Measurements from ENCODE around the gene UNC45B.

UNC45B gene

DNA sequence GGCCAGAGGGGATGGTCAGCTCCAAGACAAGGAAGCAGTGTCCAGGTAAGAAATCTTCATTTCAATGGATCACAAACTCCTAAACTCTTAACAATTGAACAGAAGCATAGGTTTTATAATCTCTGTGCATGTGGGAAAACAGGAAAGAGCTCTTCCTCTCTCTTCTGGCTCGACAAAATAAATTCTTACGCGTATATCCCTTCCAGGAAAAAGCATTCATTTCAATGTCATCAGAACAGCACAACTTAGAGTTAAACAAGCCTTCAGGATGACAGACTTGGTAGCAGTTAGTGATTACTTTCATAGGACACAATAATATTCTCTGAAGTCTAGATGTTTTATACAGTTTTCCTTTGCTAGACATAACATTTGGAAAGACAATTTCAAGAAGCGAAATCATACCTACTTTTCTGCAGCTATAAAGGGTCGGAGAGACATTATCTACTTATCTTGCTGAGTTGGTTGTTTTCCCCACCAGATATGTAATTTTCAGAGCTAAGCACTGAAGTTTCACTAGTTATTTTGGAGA is 65.9 kb downstream of the UNC45B start:
- Histone ChIP-seq H2AFZ (ENCODE audit: low read length) (no peak overlapping the region), H3K14ac (ENCODE audit: low read length) (no peak overlapping the region), H3K27me3 (ENCODE audit: control insufficient read depth in 3 of 3, insufficient read depth in 3 of 3, low read depth in 1 of 3, low read length in 3 of 3) (peaks cover 0 to 20% (median 0%) of the 10 kb centered on the region in 3 experiments), H4K8ac (ENCODE audit: low read depth, low read length) (no peak overlapping the region), H2BK15ac (ENCODE audit: low read length) (no peak overlapping the region), H3K23ac (ENCODE audit: low read depth, low read length, poor library complexity) (no peak overlapping the region), H3K9me3 (replicated peaks in 1 of 2; ENCODE audit: control insufficient read depth in 2 of 2, insufficient read depth in 1 of 2, low read depth in 1 of 2, low read length in 2 of 2) (no peaks in the 10 kb centered on the region), H3K4me2 (ENCODE audit: insufficient read depth, low read length, poor library complexity, severe bottlenecking) (no peak overlapping the region), H2AK5ac (ENCODE audit: low read depth, low read length) (no peak overlapping the region), H3K9ac (ENCODE audit: low read depth, low read length, poor library complexity) (no peak overlapping the region), H2BK120ac (ENCODE audit: low read depth, low read length) (no peak overlapping the region), H3K18ac (ENCODE audit: low read length) (no peak overlapping the region), H3K4me1 (ENCODE audit: control insufficient read depth in 2 of 2, insufficient read depth in 1 of 2, low read depth in 1 of 2, low read length in 2 of 2) (no peaks in the 10 kb centered on the region), H3K36me3 (replicated peaks in 1 of 2; ENCODE audit: control insufficient read depth in 2 of 2, insufficient read depth in 2 of 2, low read length in 2 of 2) (no peaks in the 10 kb centered on the region), H3K4ac (ENCODE audit: low read length) (no peak overlapping the region), H4K91ac (ENCODE audit: low read depth, low read length, poor library complexity) (no peak overlapping the region), H2BK12ac (ENCODE audit: low read length) (no peak overlapping the region), H3K79me1 (ENCODE audit: low read depth, low read length) (no peaks in the 10 kb centered on the region), H3K27ac (replicated peaks; ENCODE audit: low read length) (no peak overlapping the region), H3K4me3 (ENCODE audit: low read length in 2 of 2) (no peak overlapping the region), H2BK5ac (ENCODE audit: low read length) (no peak overlapping the region)
- WGBS, 2 donors (ENCODE audit: extremely low coverage in 2 of 2, insufficient read length in 2 of 2, insufficient replicate concordance in 1 of 2), result no CpG with 5 or more reads among the region's 5 CpGs
- DNase-seq (ENCODE audit: low spot score), result no peak

DNA sequence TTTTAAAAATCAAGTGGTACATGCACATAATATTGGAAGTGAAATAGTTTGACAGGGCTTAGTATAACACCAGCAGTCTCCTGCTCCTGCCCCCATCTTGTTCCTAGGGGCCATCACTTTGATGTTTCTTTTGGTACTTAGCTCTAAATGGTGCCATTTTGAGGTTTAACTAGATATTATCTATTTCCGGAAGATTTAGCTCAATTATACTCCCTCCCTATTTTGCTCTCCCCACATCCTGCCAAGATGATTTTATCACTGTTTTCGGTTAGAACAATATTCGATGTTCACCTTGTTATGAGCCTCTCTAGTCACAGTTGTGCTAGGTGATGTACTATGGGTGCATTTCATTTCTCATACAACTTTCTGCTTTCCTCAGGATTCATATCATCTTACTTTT is 66.6 kb downstream of the UNC45B start:
- no peak for DNase-seq (ENCODE audit: low spot score)
- WGBS, 2 donors (ENCODE audit: extremely low coverage in 2 of 2, insufficient read length in 2 of 2, insufficient replicate concordance in 1 of 2), result no CpG with 5 or more reads among the region's 3 CpGs

DNA sequence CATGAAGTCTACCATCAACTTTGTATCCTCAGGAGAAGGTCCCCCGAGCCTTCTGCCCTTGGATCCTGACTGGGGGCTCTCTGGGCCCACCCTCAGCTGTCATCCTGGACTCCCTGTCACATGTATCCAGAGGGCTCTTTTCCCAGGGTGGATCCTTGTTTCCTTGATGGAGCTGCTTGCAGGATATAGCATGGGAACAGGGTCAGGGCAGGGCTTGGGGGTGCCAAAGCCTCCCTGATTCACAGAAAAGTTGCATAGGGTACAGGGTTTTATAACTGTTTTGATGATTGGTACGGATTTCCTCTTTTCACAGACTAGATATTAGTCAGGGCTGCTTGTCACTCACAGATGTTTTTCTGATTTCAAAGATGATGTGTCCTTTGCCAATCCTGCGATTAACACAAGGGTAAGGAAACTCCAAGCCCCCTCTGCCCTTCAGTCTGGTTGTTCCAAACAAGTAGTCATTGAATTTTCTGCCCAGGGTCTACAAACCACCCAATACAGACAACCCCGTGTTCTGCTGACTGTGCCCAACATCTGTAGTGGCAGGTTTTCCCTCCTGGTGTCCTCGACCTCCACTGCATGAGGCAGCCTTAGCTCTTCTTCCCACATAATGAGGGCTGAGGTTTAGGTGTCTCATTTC is 67.1 kb downstream of the UNC45B start:
- Histone ChIP-seq H3K23ac (ENCODE audit: low read depth, low read length, poor library complexity) (no peak overlapping the region), H3K14ac (ENCODE audit: low read length) (no peak overlapping the region), H3K27me3 (ENCODE audit: control insufficient read depth in 3 of 3, insufficient read depth in 3 of 3, low read depth in 1 of 3, low read length in 3 of 3) (peaks cover 0 to 20% (median 0%) of the 10 kb centered on the region in 3 experiments), H2AK5ac (ENCODE audit: low read depth, low read length) (no peak overlapping the region), H3K4ac (ENCODE audit: low read length) (no peak overlapping the region), H3K4me2 (ENCODE audit: insufficient read depth, low read length, poor library complexity, severe bottlenecking) (no peak overlapping the region), H3K4me3 (ENCODE audit: low read length in 2 of 2) (no peak overlapping the region), H3K9ac (ENCODE audit: low read depth, low read length, poor library complexity) (no peak overlapping the region), H3K79me1 (ENCODE audit: low read depth, low read length) (no peaks in the 10 kb centered on the region), H3K18ac (ENCODE audit: low read length) (no peak overlapping the region), H2BK5ac (ENCODE audit: low read length) (no peak overlapping the region), H2BK15ac (ENCODE audit: low read length) (no peak overlapping the region), H3K36me3 (replicated peaks in 1 of 2; ENCODE audit: control insufficient read depth in 2 of 2, insufficient read depth in 2 of 2, low read length in 2 of 2) (no peaks in the 10 kb centered on the region), H3K9me3 (replicated peaks in 1 of 2; ENCODE audit: control insufficient read depth in 2 of 2, insufficient read depth in 1 of 2, low read depth in 1 of 2, low read length in 2 of 2) (no peaks in the 10 kb centered on the region), H2BK120ac (ENCODE audit: low read depth, low read length) (no peak overlapping the region), H3K27ac (replicated peaks; ENCODE audit: low read length) (no peak overlapping the region), H2AFZ (ENCODE audit: low read length) (no peak overlapping the region), H4K8ac (ENCODE audit: low read depth, low read length) (no peak overlapping the region), H2BK12ac (ENCODE audit: low read length) (no peak overlapping the region), H4K91ac (ENCODE audit: low read depth, low read length, poor library complexity) (no peak overlapping the region), H3K4me1 (ENCODE audit: control insufficient read depth in 2 of 2, insufficient read depth in 1 of 2, low read depth in 1 of 2, low read length in 2 of 2) (no peaks in the 10 kb centered on the region)
- WGBS, 2 donors (ENCODE audit: extremely low coverage in 2 of 2, insufficient read length in 2 of 2, insufficient replicate concordance in 1 of 2), result no CpG with 5 or more reads among the region's 5 CpGs
- no peak for DNase-seq (ENCODE audit: low spot score)

More for the DNA sequence above, 66.6 kb downstream of the UNC45B start:
- no peaks in the 10 kb centered on the region for H3K79me1 ChIP-seq (ENCODE audit: low read depth, low read length)
- no peak overlapping the region for H3K4me3 ChIP-seq (ENCODE audit: low read length in 2 of 2)
- H2AFZ ChIP-seq (ENCODE audit: low read length), result no peak overlapping the region
- H3K9ac ChIP-seq (ENCODE audit: low read depth, low read length, poor library complexity), result no peak overlapping the region
- H2BK5ac ChIP-seq (ENCODE audit: low read length), result no peak overlapping the region
- no peak overlapping the region for H3K4me2 ChIP-seq (ENCODE audit: insufficient read depth, low read length, poor library complexity, severe bottlenecking)
- H2BK12ac ChIP-seq (ENCODE audit: low read length), result no peak overlapping the region
- H3K9me3 ChIP-seq (replicated peaks in 1 of 2; ENCODE audit: control insufficient read depth in 2 of 2, insufficient read depth in 1 of 2, low read depth in 1 of 2, low read length in 2 of 2), result no peaks in the 10 kb centered on the region
- H3K27ac ChIP-seq (replicated peaks; ENCODE audit: low read length), result no peak overlapping the region
- H3K27me3 ChIP-seq (ENCODE audit: control insufficient read depth in 3 of 3, insufficient read depth in 3 of 3, low read depth in 1 of 3, low read length in 3 of 3), result peaks cover 0 to 20% (median 0%) of the 10 kb centered on the region in 3 experiments
- H3K23ac ChIP-seq (ENCODE audit: low read depth, low read length, poor library complexity), result no peak overlapping the region
- no peak overlapping the region for H2AK5ac ChIP-seq (ENCODE audit: low read depth, low read length)
- no peak overlapping the region for H2BK120ac ChIP-seq (ENCODE audit: low read depth, low read length)
- no peak overlapping the region for H3K14ac ChIP-seq (ENCODE audit: low read length)
- H3K18ac ChIP-seq (ENCODE audit: low read length), result no peak overlapping the region
- no peak overlapping the region for H4K91ac ChIP-seq (ENCODE audit: low read depth, low read length, poor library complexity)
- H3K4ac ChIP-seq (ENCODE audit: low read length), result no peak overlapping the region
- no peaks in the 10 kb centered on the region for H3K4me1 ChIP-seq (ENCODE audit: control insufficient read depth in 2 of 2, insufficient read depth in 1 of 2, low read depth in 1 of 2, low read length in 2 of 2)
- no peaks in the 10 kb centered on the region for H3K36me3 ChIP-seq (replicated peaks in 1 of 2; ENCODE audit: control insufficient read depth in 2 of 2, insufficient read depth in 2 of 2, low read length in 2 of 2)
- H2BK15ac ChIP-seq (ENCODE audit: low read length), result no peak overlapping the region
- no peak overlapping the region for H4K8ac ChIP-seq (ENCODE audit: low read depth, low read length)

DNA sequence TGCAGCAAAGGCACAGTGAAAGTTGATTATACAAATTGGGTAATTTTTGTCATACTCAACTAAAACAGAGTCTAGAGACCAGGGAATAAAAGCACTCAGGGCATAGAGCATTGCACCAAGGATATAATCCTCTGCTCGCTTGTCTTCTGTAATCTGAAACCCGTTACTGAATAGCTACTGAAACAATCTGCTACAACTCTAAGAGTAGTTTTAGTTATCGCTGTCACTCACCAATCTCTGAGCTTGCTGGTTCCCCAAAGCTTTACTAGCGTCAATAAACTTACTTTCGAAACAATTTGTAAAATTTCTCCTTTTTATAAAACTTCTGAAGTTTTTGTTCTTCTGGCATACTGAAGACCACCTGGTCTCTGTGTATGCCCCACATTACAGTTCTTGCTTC is 69.5 kb downstream of the UNC45B start:
- Histone ChIP-seq H3K9me3 (replicated peaks in 1 of 2; ENCODE audit: control insufficient read depth in 2 of 2, insufficient read depth in 1 of 2, low read depth in 1 of 2, low read length in 2 of 2) (no peaks in the 10 kb centered on the region), H2BK120ac (ENCODE audit: low read depth, low read length) (no peak overlapping the region), H3K9ac (ENCODE audit: low read depth, low read length, poor library complexity) (no peak overlapping the region), H3K18ac (ENCODE audit: low read length) (no peak overlapping the region), H3K4me3 (ENCODE audit: low read length in 2 of 2) (no peak overlapping the region), H4K91ac (ENCODE audit: low read depth, low read length, poor library complexity) (no peak overlapping the region), H3K14ac (ENCODE audit: low read length) (no peak overlapping the region), H3K79me1 (ENCODE audit: low read depth, low read length) (no peaks in the 10 kb centered on the region), H2BK12ac (ENCODE audit: low read length) (no peak overlapping the region), H2AFZ (ENCODE audit: low read length) (no peak overlapping the region), H3K4me2 (ENCODE audit: insufficient read depth, low read length, poor library complexity, severe bottlenecking) (no peak overlapping the region), H3K27ac (replicated peaks; ENCODE audit: low read length) (no peak overlapping the region), H4K8ac (ENCODE audit: low read depth, low read length) (no peak overlapping the region), H3K27me3 (ENCODE audit: control insufficient read depth in 3 of 3, insufficient read depth in 3 of 3, low read depth in 1 of 3, low read length in 3 of 3) (peaks cover 0 to 23% (median 0%) of the 10 kb centered on the region in 3 experiments), H2BK15ac (ENCODE audit: low read length) (no peak overlapping the region), H2AK5ac (ENCODE audit: low read depth, low read length) (no peak overlapping the region), H3K23ac (ENCODE audit: low read depth, low read length, poor library complexity) (no peak overlapping the region), H3K4me1 (ENCODE audit: control insufficient read depth in 2 of 2, insufficient read depth in 1 of 2, low read depth in 1 of 2, low read length in 2 of 2) (no peaks in the 10 kb centered on the region), H2BK5ac (ENCODE audit: low read length) (no peak overlapping the region), H3K36me3 (replicated peaks in 1 of 2; ENCODE audit: control insufficient read depth in 2 of 2, insufficient read depth in 2 of 2, low read length in 2 of 2) (no peaks in the 10 kb centered on the region), H3K4ac (ENCODE audit: low read length) (no peak overlapping the region)
- DNase-seq (ENCODE audit: low spot score), result no peak
- WGBS, 2 donors (ENCODE audit: extremely low coverage in 2 of 2, insufficient read length in 2 of 2, insufficient replicate concordance in 1 of 2), result no CpG with 5 or more reads among the region's 5 CpGs

Measured in neuronal stem cell (in vitro differentiated cells).